ENCODE measurements around the gene ORC4.
"Not testable (repeated sequence)": the region's sequence is repeated elsewhere in the genome, so short reads cannot be mapped to it uniquely, and the experiment has no call there.

Gene ORC4

GRCh38 chr2:148007219-148007900, 13.2 kb downstream of the ORC4 start:
- no peaks in the 10 kb centered on the region for H3K4me1 ChIP-seq (ENCODE audit: low read depth, poor library complexity, severe bottlenecking)
- H3K36me3 ChIP-seq (ENCODE audit: insufficient read depth), result no peaks in the 10 kb centered on the region
- H3K9ac ChIP-seq, result no peak overlapping the region
- TF ChIP-seq CTCF (conservative IDR thresholded peaks at IDR 0.05; ENCODE audit: low read depth, low read length), result no peak
- no peak overlapping the region for H3K27ac ChIP-seq
- H3K27me3 ChIP-seq (ENCODE audit: insufficient read depth, low read depth), result no peaks in the 10 kb centered on the region
- H3K4me3 ChIP-seq (IDR thresholded peaks at IDR 0.05; ENCODE audit: insufficient read depth, low read depth, low read length), result no peak overlapping the region
- H2AFZ ChIP-seq (ENCODE audit: low read depth), result no peak overlapping the region
- H3K79me2 ChIP-seq (ENCODE audit: insufficient read depth, low read depth), result 0 out of 2 replicates have a peak, but pooled peaks cover 10% of the 10 kb centered on the region
- H4K20me1 ChIP-seq (ENCODE audit: insufficient read depth), result no peaks in the 10 kb centered on the region
- no peak overlapping the region for H3K4me2 ChIP-seq

GRCh38 chr2:148006249-148007007, 14.1 kb downstream of the ORC4 start:
- Histone ChIP-seq H3K4me1 (ENCODE audit: low read depth, poor library complexity, severe bottlenecking) (no peaks in the 10 kb centered on the region), H3K79me2 (ENCODE audit: insufficient read depth, low read depth) (peaks cover 4% of the 10 kb centered on the region; the same call in 1 of the 2 replicates), H2AFZ (ENCODE audit: low read depth) (no peak overlapping the region), H3K4me3 (IDR thresholded peaks at IDR 0.05; ENCODE audit: insufficient read depth, low read depth, low read length) (no peak overlapping the region), H3K4me2 (no peak overlapping the region), H3K36me3 (ENCODE audit: insufficient read depth) (no peaks in the 10 kb centered on the region), H4K20me1 (ENCODE audit: insufficient read depth) (no peaks in the 10 kb centered on the region), H3K27ac (no peak overlapping the region), H3K27me3 (ENCODE audit: insufficient read depth, low read depth) (no peaks in the 10 kb centered on the region), H3K9ac (no peak overlapping the region)
- no peak for TF ChIP-seq CTCF (conservative IDR thresholded peaks at IDR 0.05; ENCODE audit: low read depth, low read length)

- H3K79me2 ChIP-seq (ENCODE audit: insufficient read depth, low read depth); H3K36me3 ChIP-seq (ENCODE audit: insufficient read depth); H3K27ac ChIP-seq; H3K4me2 ChIP-seq; H2AFZ ChIP-seq (ENCODE audit: low read depth); H4K20me1 ChIP-seq (ENCODE audit: insufficient read depth); H3K9ac ChIP-seq; H3K4me1 ChIP-seq (ENCODE audit: low read depth, poor library complexity, severe bottlenecking); H3K4me3 ChIP-seq (IDR thresholded peaks at IDR 0.05; ENCODE audit: insufficient read depth, low read depth, low read length); H3K27me3 ChIP-seq (ENCODE audit: insufficient read depth, low read depth): not testable (repeated sequence)
Measured at GRCh38 chr2:148002420-148002819, 18.1 kb downstream of the ORC4 start.

- Histone ChIP-seq H3K79me2 (ENCODE audit: insufficient read depth, low read depth) (no peaks in the 10 kb centered on the region; the same call in 1 of the 2 replicates), H3K4me2 (no peak overlapping the region), H3K27me3 (ENCODE audit: insufficient read depth, low read depth) (no peaks in the 10 kb centered on the region), H3K27ac (no peak overlapping the region), H3K4me1 (ENCODE audit: low read depth, poor library complexity, severe bottlenecking) (no peaks in the 10 kb centered on the region), H3K4me3 (IDR thresholded peaks at IDR 0.05; ENCODE audit: insufficient read depth, low read depth, low read length) (no peak overlapping the region), H3K9ac (no peak overlapping the region), H4K20me1 (ENCODE audit: insufficient read depth) (no peaks in the 10 kb centered on the region), H3K36me3 (ENCODE audit: insufficient read depth) (no peaks in the 10 kb centered on the region), H2AFZ (ENCODE audit: low read depth) (no peak overlapping the region)
- TF ChIP-seq CTCF (conservative IDR thresholded peaks at IDR 0.05; ENCODE audit: low read depth, low read length), result no peak
Measured at GRCh38 chr2:148000095-148000494, 20.4 kb downstream of the ORC4 start.

- no peak overlapping the region for H3K4me2 ChIP-seq
- TF ChIP-seq CTCF (conservative IDR thresholded peaks at IDR 0.05; ENCODE audit: low read depth, low read length), result no peak
- no peak overlapping the region for H3K9ac ChIP-seq
- no peaks in the 10 kb centered on the region for H3K36me3 ChIP-seq (ENCODE audit: insufficient read depth)
- no peak overlapping the region for H3K4me3 ChIP-seq (IDR thresholded peaks at IDR 0.05; ENCODE audit: insufficient read depth, low read depth, low read length)
- no peak overlapping the region for H2AFZ ChIP-seq (ENCODE audit: low read depth)
- no peaks in the 10 kb centered on the region; the same call in 1 of the 2 replicates for H3K79me2 ChIP-seq (ENCODE audit: insufficient read depth, low read depth)
- H3K27ac ChIP-seq, result no peak overlapping the region
- H4K20me1 ChIP-seq (ENCODE audit: insufficient read depth), result no peaks in the 10 kb centered on the region
- no peaks in the 10 kb centered on the region for H3K4me1 ChIP-seq (ENCODE audit: low read depth, poor library complexity, severe bottlenecking)
- no peaks in the 10 kb centered on the region for H3K27me3 ChIP-seq (ENCODE audit: insufficient read depth, low read depth)
Measured at GRCh38 chr2:147999126-147999525, 21.4 kb downstream of the ORC4 start.

All from KMS-11 (cell line).